ENCODE results near the gene NR2F6.

The NR2F6 gene

DNA sequence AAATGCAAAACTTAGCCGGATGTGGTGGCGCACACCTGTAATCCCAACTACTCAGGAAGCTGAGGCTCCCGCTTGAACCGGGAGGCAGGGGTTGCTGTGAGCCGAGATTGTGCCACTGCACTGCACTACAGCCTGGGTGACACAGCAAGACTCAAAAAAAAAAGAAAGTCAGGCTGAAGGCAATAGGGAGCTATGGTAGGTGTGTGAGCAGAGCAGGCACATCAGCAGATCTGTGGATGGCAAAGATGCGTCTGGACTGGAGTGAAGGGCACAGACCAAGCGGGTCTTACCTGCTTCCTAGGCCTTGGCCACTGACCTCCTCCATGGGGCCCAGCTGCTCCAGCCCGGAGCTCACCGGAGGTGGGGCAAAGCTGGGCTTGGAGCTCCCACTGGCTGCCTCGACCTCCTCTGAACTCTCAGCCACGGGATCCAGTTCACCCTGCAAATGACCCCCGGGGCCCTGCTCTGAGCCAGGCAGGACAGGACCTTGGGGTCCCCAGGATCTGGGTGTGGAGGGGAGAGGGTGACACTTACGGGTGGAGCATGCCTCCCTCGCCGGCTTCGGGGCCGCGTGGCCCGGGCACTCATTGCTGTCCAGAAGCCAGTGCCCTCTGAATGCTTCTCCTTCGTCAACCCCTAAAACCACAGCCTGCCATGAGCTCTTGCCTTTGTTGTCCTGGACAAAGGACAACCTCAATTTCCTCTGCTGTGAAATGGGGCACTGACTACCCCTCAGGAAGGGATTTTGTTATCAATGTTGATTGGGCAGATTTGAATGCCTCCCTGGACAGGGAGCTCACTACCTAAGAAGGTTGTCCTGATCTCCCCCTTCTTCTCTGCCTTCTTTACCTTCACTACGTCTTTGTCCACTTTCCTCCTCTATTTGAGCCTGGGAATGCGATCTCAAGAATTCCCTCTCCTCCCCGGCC, 18.3 kb upstream of the NR2F6 start:
- no peak for DNase-seq

DNA sequence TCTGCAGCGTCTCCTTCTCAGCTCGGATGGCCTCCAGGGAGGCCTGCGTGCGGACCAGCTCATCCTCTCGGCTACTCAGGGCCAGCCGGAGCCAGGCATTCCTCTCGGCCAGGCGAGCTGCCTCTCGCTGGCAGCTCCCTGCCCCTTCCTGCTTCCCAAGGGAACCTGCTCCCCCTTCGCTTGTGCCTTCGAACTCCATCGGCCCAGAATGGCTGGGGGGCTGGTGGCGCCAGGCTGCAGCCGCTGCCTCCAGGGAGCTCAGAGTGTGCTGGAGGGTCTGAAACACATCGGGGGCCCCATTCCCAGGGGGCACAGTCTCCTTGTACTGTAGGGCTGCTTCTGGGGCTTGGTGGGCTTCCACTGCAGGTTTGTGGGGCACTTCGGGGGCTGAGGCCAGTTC, 16.8 kb upstream of the NR2F6 start:
- no peak for DNase-seq

DNA sequence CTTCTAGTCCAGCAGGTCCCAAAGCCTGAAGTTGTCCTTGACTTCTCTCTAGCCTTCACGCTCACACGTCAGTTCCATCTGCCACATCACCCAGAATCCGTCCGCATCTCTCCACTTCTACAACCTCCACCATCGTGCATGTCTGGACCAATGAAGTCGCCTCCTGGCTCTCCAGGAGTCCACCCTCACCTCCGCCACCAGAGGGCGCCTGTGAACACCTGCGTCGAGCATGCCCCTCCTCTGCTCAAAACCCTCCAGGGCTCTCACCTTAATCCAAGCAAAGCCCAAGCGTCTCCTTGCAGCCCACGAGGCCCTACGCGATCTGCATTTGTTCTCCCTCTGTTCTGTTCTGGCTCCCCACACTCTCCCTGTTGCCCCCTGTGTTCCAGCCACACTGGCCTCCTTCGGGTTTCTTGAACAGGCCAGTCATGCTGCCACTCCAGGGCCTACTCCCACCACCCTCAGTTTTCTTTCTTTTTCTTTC, 15.2 kb upstream of the NR2F6 start:
- DNase-seq: peak; percentile 84

DNA sequence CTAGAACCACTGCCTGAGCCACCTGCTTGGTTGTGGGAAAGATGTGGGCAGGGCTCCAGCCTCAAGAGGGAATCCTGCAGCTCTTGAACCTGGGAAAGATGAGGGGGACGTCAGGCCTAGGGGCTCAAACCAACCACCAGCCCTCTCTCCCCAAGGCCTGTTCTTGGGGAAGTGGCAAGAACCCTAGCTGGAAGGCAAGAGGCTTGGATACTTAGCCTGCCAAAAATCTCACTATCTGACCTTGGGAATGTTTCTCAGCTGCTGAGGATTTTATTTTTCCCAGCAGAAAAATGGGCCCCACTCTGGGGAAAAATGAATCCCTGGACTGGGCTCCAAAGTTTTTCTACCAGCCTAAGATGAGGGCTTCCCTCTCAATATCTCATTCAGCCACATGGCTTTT, 14.2 kb upstream of the NR2F6 start:
- no peak for DNase-seq

DNA sequence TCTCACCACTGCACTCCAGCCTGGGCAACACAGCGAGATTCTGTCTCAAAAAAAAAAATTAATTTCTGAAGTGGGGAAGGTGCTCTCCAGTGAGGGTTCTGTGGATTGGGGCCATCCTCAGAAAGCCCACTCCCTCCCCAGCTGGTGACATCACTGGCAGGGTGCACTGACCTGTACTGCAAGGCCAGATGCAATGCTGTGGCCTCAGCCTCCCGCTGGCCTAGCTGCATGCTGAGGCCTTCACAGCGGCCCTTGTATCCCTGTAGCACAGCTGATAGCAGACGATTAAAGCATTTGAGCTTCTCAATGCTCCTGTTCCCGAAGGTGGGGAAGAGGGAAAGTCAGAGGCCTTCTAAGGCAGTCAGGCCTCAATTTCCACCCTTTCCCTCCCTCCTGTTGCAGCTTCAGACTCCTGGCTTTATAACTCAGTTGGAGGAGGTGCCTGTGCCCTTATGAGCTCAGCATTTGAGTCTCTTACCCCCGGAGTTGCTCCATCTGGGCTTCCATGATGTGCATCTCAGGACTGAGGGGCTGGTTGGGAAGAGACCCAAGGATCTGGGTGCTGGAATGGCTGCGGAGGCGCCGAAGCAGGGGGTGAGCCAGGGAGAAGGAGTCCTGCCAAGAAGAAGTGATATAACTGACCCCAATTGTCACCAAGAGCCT, 13.5 kb upstream of the NR2F6 start:
- DNase-seq: no peak

DNA sequence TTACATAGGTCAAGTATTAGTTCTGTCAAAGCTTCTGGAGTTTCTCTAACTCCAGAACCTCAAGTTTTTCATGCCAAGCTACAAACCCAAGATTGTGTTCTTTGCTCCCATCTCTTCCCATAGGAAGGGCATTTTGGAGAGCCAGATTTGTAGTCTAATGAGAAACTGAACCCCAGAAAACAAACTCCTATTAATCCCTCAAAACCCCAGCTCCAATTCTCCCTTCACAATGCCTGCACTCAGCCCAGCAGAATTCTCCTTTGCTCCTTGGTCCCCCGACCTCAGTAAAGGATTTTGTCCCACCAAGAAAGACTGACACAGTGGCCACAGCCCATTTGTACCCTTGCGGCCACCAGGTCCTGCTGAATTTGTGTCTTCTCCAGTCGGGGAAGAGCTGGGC, 10.4 kb upstream of the NR2F6 start:
- no peak for DNase-seq

DNA sequence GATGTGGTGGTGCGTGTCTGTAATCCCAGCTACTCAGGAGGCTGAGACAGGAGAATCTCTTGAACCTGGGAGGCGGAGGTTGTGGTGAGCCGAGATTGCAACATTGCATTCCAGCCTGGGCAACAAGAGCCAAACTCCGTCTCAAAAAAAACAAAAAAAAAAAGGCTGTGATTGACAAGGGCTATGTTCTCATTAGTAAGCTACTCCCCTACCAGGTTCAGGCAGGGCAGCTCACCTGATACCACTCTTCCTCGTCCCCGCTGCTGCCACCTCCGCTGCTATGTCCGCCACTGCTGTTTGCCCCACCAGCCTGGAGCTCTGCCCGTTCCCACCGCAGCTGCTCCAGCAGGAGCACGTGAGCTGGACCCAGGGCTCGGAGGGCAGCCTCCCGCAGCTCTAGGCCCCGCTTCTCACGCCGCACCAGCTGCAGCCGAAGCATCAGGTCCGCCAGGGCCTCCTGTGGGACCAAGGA, 9.5 kb upstream of the NR2F6 start:
- no peak for DNase-seq

DNA sequence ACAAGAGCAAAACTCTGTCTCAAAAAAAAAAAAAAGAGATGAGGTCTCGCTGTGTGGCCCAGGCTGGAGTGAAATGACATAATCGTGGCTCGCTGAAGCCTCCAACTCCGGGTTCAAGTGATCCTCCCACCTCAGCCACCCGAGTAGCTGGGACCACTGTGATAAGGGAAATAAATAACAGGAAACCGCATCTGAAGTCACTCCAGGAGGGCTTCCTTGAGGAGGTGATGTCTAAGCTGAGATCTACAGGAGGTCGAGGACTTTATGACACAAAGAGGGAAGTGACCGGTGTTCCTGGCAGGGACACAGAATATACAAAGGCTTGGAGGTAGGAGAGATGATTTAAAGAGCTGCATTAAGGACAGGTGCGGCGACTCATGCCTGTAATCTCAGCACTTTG, 8.9 kb upstream of the NR2F6 start:
- no peak for DNase-seq

DNA sequence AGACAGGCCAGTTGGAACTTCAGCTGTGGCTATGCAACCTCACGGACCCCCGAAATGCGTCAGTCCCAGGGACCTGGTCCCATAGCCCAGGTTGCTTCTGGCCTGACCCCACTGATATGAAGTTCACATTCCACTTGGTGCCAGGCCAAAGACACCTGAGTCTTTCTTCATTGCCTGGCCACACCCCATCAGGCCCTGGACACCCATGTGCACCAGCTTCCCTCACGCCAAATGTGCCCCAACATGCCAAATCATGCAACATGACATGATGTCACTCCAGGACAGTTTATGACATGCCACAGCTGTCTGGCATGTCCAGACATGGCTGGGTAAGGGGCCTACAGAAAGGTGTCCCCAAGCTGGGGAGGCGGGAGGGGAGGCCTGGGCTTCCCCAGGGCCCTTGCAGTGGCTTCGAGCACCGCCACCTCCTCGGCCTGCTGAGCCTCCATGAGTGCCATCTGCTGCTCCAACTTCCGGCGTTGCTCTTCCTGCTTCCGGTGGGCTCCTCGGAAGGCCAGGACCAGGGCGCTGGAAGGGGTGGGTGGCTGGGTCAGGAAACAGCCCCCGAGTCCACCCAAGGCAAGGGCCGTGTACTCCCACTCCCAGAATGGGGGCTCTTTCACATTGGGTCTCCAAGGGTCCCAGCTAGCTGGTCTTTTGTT, 4.3 kb upstream of the NR2F6 start:
- no peak for DNase-seq

DNA sequence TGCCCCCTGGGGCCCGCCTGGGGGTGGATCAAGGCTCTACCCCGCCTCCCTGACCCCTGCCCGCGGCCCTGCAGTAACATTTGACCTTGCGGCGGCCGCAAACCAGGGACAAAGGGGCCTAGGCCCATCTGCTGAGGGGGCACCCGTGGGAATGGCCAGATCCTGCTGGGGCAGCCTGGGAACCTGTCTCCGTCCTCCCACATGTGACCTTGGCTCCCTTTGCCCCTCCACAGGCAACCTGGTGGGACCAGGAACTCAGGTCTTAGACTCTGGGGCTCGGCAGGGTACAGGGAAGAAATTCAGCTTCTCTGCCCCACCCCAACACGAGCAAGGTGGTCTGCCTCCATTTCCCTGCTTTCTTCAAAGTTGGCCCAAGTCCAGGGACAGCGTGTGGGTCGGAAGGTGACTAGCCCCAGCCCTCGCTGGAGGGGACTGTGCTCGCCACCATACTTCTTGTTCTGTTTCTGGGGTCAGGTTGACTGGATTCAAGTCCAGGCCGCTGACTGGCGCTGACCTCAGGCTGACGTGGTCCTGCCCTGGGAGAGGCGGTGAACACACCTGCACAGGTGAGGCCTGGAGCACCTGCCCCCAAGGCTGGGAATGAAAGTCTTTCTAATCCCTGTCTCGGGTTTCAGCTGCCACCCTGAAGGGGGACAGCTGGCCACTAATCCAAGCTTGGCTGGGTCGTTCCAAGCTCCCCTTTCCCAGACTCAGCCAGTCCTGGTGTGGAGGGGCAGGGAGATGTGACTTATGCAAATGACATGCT, 2.5 kb upstream of the NR2F6 start:
- DNase-seq: no peak

DNA sequence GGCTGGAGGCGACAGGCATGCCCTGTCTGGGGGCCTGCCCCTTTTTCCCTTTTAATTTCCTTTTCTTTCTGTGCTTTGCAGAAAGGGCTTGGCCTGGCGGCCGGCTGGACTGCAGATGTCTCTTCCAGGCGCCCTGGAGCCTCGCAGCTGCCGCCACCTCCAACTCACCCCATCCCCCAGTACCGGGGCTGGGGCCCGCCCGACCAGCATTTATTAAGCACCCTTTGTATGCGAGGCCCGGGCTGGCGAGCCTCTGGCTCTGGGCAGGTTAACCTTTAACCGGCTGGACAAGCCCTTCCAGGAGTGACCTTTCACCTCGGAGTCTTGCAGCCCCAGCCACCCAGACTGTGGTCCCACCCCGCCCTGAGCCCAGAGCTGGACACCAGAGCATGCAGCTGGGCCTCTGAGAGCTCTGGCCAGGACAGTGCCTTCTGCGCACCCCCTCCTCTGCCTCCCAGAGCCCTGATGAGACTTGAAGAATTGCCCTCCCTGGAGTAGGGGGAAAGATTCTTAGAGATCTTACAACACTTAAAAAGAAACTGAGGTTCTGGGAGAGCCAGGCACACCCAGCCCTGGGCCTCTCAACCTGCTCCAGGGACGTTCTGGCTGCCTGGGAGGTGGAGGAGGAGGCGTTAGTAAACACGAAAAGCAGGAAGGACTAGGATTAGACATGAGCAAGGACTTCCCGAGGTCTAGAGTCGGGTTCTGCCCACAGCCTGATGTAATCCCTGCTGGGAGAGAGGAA, 1.1 kb upstream of the NR2F6 start:
- no peak for DNase-seq

DNA sequence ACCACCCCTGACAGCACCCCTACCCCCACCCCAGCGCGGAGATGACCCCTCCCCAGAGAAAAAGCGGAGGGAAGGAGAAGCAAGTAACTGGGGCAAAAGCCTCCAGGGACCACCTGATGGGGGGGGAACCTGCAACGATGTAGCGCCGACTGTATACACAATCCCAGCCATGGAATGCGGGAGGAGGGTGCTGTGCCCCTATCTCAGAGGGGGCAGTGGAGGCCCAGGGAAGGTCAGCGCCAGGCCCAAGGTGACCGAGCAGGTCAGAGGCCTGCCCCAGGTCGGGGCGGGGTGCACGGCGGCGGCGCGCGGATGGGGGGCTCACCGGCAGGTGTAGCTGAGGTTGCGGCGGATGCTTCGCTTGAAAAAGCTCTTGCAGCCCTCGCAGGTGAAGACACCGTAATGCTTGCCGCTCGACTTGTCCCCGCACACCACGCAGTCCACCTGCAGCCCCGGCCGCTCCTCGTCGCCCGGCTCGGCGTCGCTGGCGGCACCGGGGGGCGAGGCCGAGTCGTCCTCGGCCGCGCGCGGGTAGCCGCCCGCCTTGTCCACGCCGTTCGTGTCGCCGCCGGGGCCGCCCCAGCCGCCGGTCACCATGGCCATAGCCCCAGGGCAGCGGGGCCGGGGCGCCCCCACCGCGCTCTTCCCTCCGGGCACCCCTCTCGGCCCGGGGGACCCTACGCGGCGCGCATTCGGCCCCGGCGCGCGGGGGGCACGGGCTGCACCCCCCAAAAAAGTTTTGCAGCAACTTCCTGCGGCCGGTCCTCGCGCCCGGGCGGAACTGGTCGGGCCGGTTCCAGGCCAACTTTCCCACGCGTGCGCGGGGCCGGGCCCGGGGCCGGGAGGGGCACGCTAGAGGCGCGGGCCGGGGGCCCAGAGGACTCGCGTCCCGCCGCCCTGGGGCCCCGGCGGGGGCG, 843 bp downstream of the NR2F6 start:
- no peak for DNase-seq

DNA sequence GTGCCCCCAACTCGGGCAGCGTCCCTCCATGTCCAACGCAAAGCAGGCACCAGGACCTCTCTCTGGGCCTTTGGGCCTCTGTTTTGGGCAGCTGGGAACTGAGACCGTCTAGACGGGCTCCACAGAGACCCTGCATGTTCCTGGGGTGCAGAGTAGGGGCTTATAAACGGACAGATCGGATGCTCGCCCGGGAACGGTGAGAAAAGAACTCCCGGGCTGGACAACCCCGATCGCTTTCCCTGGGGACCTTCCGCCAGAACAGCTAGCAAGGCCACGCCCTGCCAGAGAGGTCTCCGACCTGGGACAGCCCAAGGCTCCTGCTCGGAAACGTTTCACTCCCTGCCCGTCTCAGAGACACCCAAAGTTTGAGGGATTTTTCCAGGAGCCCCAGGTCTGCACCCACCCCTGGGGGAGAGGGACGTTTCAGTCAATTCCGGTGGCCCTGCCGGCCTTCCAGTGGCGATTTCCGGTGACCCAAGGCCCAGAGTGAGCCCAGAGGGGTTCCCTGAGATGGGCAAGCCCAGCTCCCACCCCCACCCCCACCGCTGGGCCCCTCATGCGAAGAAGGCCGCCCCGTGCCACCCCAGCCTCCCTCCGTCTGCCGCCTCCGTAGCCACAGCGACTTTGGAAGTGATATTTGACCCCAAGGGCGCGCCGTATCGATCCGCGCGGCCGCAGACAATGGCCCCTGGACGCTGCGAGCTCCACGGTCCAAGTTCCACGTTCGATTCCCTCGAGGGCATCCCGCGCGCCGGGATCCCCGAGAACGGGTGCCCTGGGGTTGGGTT, 1.7 kb downstream of the NR2F6 start:
- DNase-seq: no peak

DNA sequence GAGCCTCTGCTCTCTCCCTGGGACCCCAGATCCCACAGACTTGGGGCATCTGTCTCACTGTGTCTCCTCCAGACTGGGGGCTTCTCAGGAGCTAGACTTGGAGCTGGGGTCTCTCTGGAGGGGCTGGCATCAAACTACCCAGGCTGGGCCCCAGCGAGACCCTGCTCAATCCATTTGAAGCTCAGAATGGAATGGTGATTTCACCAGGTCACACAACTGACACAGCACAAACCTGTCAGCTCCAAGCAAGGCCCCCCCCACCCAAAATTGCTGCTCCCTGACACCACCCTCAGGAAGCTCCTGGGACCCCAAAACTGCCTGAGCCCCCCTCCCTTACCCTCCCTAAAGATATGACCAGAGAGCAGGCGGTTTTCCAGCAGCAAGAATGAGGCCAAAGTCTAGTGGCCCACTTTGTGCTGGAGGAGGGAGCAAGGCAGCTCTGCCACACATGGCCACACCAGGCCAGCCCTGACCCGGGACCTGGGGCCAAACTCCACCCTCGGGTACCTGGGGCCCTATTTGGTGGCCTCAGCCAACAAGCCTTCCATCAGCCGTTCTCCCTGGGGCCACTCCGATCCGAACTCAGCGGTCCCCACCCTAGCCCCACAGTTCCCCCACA, 2.4 kb downstream of the NR2F6 start:
- no peak for DNase-seq

DNA sequence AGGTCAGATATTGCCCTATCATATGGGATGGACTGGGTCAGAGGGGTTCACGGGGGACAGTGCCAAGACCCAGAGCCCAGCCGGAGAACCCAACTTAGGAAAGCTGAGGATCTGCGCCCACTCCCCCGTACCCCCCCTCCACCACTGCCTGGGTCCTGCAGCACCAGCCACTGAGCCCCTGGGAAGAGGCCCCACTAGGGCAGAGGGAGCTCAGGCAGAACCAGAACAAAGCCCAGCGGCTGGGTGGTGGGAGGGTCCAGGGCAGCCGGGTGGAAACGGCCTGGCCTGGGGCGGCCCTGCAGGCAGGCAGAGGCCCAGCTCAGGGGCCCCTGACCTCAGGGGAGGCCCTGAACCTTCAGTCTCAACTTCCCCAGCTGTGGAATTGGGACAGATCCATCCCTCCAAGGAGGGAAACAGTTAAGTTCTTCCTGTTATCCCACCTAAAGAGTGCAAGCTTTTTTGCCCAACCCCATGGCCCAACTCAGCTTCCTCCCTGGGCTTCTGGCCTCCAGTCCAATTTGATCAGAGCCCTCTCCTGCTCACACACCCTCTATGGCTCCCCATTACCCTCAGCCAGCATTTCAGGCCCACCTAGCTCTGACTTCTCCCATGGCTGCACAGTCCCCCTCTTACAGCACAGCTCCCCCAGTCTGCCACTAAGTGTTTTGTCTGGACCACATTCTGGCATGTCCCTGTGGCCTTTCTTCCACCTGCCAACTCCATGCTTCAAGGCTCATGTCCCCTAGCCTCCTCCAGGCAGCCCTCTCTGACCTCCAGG, 3.1 kb downstream of the NR2F6 start:
- DNase-seq: no peak

DNA sequence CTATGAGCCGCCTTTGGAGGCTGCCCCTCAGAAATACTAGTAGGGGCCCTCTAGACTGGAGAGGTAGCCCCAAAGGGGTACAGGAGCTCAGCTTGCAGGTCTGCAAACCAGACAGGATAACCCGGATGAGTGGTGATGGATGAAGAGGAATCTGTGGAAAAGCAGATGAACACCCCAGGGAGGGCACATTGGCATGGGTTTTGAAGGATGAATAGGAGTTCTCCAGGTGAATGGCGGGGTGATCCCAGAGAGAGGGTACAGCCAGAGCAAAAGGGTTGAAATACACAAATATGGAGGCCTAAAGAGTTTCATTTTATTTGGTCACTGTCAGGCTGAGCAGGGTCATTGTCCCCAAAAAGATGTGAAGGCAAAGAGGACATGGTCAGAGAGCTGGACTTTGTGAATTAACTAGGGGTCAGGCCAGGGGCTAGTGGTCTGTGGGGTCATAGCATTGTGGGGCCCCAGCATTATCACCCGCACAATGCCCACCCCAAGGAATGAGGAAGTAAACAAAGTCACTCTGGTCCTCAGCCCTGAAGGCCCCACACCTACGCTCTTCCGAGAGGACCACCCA, 4.8 kb downstream of the NR2F6 start:
- DNase-seq: no peak

DNA sequence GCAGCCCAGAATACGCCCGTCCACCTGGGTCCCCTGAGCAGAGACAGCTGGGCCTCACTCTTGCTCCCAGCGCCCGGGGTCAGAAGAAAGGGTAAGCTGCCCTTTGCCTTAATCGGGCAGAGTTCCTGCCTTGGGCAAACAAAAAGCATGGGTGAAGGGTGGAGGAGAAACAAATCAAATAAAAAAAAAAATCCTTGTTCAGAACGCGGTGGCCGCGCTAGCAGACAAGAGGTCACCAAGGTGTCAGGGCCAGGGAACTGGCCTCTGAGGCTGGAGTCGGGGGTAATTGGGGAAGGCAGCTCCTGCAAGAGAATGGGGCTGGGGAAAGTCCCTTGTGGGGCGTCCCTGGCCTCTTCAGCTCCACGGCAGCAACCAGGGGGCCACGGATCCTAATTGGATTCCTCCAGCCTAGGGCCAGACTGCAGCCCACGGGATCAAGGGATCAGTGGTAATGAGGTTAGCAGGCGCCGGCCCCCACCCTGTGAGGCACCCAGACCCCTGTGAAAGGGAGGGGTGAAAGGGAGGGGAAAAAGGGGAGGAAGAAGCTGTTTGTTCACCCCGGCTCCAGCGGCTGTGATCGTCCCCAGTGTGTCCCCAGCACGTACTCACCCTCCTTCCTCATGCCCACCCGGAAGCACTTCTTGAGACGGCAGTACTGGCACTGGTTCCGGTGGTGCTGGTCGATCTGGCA, 5.5 kb downstream of the NR2F6 start:
- no peak for DNase-seq

Measured in central memory CD4-positive, alpha-beta T cell (primary cell).